Stimulated activated CD4-positive, alpha-beta T cell treated with anti-CD3 and anti-CD28 coated beads, TNF-alpha, amount 100 ng/mL, for 48 hours (primary cell): ENCODE measurements around the gene TIMM22.

Experiments
- DNase-seq, 3 donors: peaks; one replicate each; pipeline ENCODE4 v3.0.0-alpha.2; 2020; ENCODE audit warnings: low read depth in 3 of 3

Gene TIMM22

DNA sequence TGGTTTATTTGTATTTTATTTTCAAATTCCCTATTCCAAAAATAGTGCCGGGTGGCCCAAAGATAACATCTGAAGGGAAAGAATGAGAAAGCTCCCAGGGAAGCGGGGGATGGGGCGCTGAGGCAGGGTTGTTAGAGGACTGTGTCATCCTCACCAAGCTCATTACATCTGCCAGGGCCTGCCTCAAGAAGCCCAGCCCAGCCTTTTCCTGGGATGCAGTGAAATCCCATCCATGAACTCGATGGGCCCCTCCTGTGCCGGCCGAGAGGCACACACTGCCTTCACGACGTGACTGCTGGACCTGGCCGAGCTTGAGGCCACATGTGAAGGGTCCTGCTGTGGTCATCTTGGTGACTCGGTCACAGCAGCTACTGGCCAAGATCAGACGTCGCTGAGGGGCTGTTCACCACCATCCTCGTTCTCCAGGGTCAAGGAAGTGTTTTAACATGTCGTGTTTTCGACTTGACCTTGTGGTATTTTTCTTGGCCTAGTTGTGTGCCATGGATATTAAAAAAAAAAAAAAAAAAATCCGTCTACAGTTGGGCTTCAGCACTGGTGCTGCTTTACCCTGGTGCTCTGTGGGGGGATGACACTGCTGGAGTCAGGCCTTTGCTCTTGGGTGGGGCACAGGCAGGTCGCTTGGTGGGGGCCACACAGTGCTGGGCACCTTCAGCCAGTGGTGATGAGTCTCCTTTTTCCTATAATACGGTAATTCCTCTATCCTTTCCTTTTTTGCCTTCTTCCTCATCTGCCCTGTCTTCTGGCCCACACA lies 4.9 kb downstream of the TIMM22 start:
- no peak for DNase-seq

DNA sequence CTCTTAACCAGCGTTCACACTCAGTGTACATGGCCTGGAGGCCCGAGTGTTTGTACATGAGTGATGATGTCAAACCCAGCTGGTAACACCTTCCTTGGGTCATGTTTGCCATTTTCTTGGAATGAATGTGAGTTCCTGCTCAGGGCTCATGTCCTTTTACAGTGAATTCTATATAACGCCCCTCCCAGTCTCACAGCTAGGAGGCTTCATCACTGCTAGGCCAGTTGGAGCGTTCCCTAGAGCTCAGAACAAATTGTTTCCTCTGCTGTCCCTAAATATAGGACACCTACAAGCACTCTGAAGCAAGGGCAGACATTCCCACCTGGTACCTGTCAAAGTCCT lies 5.5 kb downstream of the TIMM22 start:
- DNase-seq, result no peak

DNA sequence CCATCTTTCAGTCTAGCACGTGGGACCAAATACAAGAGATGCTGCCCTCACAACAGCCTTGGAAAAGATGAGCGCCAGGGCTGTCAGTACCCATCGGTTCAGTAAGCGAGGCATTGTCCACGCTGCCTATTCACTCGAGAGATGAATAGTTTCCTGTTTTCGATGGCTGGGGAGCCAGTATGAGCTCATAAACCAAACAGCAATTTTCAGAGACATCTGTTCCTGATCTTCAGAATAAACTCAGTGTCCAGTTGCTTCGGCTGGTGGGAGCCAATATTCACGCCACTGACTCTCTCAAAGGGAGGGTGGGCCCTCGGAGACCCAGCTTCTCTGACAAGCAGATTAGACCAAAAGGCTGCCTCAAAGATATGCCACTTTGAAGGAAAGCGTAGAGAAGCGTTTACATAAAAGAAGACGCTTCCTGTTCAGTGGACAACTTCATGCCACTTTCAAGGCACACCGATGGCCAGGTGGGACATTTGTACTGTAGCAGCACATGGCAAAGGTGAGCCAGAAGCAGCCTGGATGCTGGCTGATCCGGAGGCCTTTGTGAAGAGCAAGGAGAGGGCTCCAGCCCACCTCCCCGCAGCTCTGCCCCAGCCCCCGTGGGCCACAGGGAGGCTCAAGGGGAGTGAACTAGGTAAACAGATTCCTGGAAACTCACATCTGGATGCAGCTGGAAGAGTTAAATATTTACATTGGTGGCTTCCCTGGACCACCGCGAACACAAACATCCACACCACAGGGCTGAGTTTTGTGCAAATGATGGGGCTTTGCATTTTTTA lies 6.0 kb downstream of the TIMM22 start:
- DNase-seq, result no peak

DNA sequence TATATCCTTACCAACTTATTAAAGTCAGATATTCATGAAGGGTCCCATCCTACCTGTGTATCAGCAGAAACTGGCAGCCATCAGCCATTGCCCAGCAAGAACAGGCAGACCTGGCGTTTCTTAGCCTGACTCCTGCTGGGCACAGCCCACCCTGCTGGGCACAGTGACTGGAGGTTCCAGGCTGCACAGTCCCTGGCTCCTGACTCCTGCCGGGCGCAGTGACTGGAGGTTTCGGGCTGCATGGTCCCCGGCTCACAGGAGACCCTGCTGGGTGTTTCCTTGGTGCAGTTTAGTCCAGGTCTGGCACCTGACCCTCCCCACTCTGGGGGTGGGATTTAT lies 6.7 kb downstream of the TIMM22 start:
- DNase-seq, result no peak

DNA sequence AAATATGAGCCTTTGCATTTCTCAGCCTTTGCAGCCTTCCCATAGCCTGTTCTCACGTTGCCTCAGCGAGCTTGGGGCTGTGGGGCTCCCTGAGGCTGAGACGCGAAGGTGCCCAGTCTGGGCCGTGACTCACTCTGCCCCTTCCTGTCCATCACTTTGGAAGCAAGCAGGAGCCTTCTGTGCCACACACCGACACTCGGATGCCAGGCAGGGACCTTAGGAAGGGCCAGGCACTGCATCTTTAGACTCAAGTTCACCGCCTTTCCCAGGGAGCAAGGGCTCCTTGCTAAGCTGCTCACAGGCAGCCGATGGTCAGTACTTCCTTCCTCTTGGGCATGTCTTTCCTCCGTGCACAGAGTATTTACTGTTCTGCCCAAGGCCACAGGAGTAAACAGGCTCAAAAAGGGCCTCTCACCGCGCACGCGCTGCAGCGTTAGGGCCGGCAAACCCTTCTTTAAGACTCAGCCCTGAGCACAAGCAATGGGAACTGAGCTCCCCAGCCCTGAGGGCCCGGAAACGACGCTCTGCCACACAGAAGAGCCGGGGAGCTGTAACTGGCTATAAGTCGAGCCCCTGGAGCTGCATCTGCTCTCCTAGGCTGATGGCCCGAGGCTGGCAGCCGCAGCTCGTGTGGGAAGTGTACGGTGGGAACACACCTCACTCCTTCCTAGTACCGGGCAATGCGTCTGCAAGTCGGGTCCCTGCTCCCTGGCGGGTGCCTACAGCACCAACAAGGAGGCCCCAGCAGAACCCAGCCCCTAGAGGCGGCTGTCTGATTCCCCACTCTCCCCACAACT lies 7.2 kb downstream of the TIMM22 start:
- no peak for DNase-seq

DNA sequence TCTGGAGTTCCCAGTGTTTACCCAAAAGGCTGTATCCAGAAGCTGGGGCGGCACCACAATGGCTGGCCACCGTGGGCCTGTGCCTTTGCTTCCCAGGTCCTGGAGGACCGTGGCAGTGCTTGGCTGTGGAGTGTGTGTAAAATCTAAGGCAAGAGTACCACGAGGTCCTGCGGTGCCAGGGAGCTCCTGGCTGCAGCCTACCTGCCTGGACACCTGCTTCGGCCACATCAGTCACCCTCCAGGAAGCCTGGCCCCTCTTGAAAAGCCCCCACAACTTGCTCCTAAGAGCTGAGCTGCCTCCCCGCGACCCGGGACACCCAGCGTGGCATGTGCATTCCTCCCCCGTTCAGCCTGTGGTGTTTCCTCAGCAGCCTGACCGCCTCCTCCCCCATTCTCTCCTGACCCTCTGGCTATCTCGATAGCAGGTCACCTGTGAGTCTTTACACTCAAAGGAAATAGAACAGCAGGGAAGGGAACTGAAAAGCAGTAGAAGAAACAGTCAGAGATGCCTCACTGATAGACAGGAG lies 7.9 kb downstream of the TIMM22 start:
- DNase-seq, result no peak

DNA sequence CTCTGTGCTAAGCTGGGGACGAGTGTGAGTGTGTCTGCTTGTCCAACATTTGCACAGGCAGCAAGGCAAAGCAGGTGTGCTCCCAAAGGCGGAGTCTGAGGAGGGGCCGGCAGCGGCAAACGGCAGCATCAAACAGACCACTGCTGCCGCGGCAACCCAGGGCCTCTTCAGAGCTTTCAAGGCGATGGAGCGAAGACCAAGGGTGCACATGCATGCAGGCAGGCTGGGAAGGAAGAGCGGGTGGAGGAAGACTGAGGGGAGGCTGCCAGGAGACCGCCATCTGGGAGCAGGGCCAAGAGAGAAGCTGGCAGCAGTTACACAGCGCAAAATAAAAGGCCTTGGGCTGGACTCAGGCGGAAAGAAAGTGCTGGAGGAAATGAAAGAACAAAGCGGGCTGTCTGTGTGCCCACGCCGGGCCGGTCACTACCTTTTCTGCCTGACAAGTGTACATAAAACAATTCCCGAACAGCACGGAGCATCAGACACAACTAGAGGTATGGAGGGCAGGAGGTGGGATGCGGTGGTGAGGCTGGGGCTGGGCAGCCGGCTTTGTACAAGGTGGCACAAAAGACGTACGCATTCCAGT lies 8.5 kb downstream of the TIMM22 start:
- no peak for DNase-seq

DNA sequence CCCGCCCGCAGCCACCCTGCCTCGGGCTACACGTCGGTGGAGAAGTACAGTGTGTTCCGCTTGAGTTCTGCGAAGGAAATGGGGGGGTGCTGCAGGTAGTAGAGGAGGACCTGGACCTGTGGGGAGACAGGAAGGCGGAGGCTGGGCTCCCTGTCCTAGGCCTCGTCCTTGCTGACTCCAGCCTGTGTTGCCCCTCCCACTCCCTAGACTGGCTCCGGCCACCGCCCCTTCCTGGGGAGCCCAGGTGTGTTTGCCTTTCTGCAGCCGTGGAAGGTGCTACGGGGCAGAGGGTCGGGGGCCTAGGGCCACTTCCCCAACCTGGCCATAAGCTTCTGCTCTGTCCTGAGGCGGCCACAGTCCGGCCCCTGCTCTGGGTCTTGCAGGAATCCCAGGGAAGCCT lies 9.1 kb downstream of the TIMM22 start:
- no peak for DNase-seq

DNA sequence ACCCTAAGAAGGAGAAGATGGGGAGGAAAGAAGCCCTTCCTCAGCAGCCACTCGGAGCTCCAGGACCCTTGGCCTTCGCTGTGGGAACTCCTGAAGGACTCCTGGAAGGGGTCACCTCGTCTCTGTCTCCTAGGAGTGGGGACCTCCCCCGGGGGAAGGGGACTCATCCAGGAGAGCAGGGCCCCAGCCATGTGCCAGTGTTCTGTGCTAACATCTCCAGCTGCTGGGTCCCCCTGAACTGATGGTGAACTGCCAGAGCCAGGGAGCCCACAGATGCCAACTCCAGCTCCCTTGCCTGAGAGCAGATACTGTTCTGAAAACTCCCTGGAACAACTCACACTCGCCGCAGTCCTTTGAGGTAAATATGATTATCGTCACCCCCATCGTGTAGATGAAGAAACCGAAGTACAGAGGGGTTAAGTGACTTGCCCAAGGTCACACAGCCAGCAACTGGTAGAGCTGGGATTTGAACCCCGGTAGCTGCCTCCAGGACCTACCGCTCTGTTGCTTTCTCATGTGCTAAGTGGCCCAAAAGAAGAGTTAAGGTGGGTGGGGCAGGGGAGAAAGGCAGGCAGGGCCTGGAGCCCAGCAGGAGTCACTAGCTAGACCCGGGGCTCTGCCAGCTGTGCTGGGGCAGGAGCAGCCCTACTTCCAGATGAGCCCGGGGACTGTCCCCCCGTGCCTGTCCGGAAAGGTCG lies 10.5 kb downstream of the TIMM22 start:
- DNase-seq, result no peak

DNA sequence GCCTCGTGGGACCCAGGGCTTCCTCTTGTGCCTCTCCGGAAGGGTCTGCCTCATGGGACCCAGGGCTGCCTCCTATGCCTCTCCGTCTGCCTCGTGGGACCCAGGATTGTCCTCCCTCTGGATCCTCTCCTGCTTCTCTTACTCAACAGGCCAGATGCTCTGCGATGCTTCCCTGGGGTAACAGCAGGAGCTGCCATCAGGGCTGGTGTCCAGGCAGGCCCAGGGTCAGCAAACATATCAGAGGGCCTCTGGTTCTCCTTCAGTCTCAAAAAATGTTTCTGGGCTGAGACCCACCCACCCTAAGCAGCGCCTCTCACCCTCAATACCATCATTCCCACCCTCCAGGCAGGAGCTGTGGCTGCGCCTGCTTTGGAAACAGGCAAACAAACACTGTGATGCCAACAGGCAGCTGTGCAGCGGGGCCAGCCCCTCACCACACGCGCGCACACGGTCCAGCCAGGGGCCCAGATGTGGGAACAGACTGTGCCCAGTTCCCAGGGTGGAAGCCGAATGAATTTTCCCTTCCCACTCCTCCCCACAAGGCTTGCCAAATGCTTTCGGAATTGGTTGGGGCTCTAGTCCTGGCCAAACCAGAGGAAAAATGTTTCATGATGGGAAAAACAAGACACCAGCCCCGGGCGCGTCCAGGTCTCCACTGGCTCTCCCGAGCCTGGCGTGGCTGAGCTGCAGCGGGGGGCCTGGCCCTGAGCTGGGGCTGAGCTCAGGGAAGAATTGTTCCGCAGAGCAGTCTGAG lies 11.3 kb downstream of the TIMM22 start:
- no peak for DNase-seq

DNA sequence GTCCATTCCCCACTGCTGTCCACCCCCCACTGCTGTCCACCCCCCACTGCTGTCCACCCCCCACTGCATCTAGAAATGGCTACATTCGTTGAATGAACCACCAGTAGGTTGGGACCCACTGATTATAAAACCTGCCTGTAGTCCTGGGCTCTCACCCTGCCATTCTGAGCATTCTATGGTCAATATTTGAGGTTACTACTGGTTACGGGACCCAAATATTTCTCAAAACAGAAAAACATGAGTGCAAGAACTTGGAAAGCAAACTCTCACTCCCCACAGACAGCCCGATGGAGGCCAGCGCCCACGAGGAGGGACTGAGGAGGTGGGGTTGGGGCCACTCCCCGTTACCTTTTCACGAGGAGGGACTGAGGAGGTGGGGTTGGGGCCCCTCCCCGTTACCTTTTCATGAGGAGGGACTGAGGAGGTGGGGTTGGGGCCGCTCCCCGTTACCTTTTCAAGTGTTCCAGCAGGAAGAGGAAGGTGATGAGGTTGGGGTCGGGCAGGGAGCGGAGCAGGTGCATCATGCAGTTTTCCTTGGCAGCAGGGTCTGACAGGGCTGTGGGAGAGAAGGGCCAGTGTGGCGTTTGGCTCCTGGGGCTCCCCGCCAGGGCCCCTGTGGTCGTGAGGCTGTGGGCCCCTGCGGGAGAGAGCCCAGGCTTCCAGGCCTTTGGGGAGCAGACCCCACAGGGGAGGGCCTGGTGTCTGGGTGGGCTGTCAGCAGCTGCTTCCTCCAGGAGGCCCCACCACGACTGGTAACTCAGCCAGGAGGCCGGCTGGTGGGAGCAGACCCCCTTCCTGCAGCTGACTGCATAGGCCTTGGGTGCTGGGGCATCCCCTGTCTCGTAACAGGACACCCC lies 12.5 kb downstream of the TIMM22 start:
- DNase-seq, result no peak

DNA sequence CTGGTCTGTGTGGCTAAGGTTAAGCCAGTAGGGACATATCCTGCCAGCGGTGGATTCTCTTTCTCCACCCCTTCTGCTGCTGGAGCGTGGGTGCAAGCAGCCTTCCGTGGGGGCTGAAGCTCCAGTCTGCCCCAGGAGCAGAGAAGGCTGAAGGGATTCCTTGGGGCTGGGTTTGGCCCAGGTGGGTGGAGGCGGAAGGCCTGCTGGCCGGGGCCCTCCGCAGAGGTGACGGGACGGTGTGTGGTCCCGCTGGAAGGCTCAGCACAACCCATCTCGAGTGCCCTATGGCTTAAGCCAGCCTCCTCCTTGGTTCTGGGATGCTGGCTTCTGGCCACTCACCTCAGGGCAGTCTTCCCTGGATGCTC lies 13.1 kb downstream of the TIMM22 start:
- DNase-seq, result no peak

DNA sequence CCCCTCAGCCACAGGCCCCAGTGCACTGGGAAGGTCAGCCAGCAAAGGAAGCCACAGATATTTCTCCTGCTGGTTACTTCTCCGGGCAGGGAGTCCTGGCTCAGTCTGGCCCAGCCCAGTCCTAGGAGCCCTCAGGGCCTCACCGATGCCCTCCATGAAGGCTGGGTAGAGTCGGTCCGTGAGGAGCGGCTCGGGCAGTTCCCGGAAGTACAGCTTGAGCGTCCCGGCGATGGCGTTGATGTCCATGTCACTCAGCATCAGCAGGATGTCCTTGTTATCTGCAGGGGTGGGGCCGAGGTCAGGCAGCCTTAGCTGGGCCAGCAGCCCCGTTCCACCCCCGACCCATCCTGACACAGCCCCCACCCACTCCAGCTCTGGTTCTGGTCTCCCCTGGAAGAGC lies 13.7 kb downstream of the TIMM22 start:
- no peak for DNase-seq

DNA sequence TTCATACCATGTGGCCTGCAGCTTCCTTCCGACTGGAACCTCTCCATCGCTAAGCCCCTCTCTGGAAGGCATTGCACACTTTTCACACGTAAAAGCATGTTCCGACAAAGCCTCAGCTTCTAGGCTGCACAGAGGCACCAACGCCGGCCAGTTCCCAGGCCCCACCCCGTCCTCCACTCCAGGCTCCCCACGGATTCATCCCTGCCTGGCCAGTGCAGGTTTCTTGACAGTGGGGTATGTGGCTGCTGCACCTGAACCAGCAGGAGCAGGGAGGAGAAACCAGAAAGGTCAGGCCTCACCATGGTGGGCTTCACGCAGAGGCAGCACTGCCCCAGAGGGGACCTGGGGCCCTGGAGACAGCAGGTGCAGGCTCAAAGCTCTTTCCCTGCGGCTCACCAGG lies 14.2 kb downstream of the TIMM22 start:
- no peak for DNase-seq

DNA sequence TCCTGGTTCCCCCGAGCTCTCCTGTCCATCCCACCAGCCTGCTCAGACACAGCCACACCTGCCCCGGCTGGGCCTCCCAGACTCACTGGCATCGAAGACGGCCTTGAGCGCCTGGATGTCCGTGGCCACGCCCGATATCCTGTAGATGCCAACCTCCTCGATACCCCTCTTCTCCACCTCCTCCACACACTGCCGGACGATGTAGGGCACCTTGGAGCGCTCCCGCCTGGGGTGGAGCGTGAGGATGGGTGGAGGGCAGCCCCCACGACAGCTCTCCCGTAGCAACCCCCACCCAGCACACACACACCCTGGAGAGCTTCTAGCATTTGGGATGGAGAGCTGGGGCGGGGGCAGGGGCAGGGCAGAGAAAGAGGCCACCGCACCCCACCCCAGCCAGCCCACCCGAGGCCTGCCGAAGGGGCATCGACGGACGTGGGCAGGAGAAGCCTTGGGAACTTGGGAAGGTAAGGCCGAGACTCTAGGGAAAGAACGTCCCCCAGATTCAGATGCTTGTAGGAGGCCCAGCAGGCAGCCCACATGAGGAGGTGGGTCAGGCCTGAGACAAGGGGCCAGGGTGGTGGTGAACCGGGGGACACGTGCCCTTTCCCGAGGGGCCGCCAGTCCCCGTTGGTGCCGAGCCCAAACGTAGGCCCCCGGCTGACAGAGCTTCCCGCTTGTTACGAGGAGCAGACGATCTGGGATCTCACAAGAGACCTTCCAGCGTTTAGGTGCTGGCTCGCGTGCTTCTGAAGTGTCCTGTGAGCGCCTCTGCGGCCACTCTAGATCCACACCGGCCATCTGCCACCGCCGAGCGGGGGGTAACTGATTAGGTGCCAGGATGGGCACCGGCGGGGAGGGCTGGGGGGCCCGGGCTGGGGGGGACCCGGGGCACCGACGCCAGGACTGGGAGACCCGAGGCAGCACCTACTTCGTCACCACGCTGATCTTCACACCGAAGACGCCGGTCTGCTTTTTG lies 15.1 kb downstream of the TIMM22 start:
- DNase-seq, result no peak

DNA sequence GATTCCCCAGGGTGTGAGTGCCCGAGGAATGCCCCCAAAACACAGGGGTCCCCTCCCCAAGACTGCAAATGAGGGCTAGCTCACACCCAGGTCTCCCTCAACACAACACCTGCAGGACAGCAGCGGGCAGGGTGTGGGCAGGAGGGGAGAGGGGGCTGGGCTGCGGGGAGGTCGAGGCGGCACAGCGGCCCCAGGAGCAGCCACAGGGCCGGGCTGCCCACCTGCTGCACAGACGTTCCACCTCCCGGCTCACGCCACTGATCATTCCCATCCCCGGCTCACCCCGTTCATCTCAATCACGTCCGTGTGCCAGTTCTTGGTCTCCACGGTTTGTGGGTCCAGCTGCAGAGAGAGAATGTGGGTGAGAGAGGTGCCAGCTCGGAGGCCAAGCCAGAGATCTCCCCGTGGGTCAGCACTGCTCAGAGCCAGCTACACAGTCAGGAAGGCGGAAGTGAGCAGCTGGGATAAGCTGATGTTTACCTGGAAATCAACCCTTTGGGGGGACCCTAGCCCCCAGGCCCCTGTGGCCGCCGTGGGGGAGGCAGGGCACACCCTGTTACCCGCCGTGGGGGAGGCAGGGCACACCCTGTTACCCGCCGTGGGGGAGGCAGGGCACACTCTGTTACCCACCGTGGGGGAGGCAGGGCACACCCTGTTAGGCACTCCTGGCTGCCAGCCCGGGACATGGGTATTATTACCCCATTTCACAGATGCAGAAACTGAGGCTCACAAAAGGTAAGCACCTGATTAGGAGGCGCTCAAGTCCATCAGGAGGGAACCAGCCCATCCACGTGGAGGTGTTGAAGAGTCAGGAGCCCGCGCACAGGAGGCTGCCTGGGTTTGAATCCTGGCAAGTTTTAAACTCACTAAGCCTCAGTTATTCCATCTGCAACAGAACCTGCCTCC lies 16.1 kb downstream of the TIMM22 start:
- DNase-seq, result no peak

DNA sequence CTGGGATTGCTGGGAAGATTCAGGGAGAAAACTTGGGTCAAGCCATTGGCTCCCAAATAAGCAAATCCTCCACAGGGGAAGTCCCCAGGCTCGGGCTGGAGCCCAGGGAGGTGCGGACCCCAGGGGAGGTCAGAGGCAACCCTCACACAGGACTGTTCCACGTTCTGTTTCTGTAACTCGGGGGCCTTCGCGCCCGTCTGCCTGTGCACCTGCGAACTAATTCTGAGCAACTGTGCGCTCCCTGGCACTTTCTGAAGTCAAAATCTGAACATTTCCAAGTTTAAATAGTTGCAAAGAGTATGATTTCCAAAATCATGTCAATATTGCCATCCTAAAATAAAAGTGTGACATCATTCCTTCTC lies 16.8 kb downstream of the TIMM22 start:
- DNase-seq, result no peak

DNA sequence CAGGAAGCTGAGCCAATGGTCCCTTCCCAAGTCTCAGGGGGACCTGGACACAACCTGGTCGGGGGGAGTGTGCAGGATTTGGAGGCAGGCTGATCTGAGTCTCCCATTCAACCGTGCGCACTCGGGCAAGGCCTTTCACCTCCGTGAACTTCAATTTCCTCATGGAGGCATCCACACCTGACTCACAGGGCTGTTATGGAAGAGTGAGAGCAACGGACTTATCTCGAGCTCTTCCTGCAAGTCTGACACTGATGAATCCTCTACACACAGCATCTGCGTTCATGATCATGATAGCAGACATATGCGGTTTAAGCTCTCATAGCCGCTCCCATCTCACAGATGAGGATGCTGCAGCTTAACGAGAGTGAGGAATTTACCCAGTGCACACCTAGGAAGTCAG lies 21.6 kb downstream of the TIMM22 start:
- no peak for DNase-seq
